ENCODE measurements around the gene MCCC2. TPM values are rescaled to one million over a fixed set of nuclear protein-coding genes. Genes with fewer than 3 reads are reported as not detected.

The MCCC2 gene
- total and polyA plus RNA-seq, 10 of the 15 experiments (the other 5 are each of a cell fraction or from before 2014, with no cell fraction given): 22.2 to 106 (median 77.7) TPM

- ChIA-PET RAD21 (ENCODE audit: unreplicated experiment) (no interaction called here), POLR2A (no interaction called here), SMC1A (ENCODE audit: uncharacterized antibody, unreplicated experiment) (interaction anchor here (1.7 kb wide), 1 partner anchor 12 kb away, joined by 3 read pairs; no protein-coding TSS in a partner anchor), CTCF (no interaction called here)
- ATAC-seq: no peak
- no peaks in the 10 kb centered on the region for H3K9me3 ChIP-seq (replicated peaks; ENCODE audit: control insufficient read depth, insufficient read depth, low read length)
- WGBS (ENCODE audit: insufficient coverage, insufficient replicate concordance, low lambda C conversion rate, missing lambda C conversion rate): 33% methylated on average over 3 of the region's 3 CpGs
- in situ Hi-C loops (cut with MboI): no loop called here
- no TSS peak for BruUV-seq (replicated peaks)
- DNase-seq (ENCODE audit: low read depth, low spot score): no peak
- TF ChIP-seq MXI1 (IDR thresholded peaks at IDR 0.05; ENCODE audit: low read depth, low read length) (no peak), POLR2AphosphoS2 (IDR thresholded peaks at IDR 0.05; ENCODE audit: low read depth, low read length) (no peak), PBX3 (IDR thresholded peaks at IDR 0.05; ENCODE audit: insufficient replicate concordance, low read depth, low read length) (no peak), RCOR1 (conservative IDR thresholded peaks at IDR 0.05; ENCODE audit: low read depth, low read length) (no peak), MAX (IDR thresholded peaks at IDR 0.05; ENCODE audit: low read depth, low read length) (no peak)
- no peak overlapping the region for H3K4me2 ChIP-seq (ENCODE audit: control insufficient read depth, insufficient read depth)
- FAIRE-seq: no peak
- no peaks in the 10 kb centered on the region for H4K20me1 ChIP-seq (ENCODE audit: control insufficient read depth, insufficient read depth)
- H3K27ac ChIP-seq (ENCODE audit: control insufficient read depth, insufficient read depth): no peak overlapping the region
- no peaks in the 10 kb centered on the region for H3K27me3 ChIP-seq (replicated peaks in 1 of 2; ENCODE audit: control insufficient read depth in 2 of 2, insufficient read depth in 2 of 2, low read length in 1 of 2)
- H3K9ac ChIP-seq (ENCODE audit: control insufficient read depth, insufficient read depth, low read length): no peak overlapping the region
- H2AFZ ChIP-seq (ENCODE audit: control insufficient read depth, low read depth, low read length): no peak overlapping the region
- H3K79me2 ChIP-seq (ENCODE audit: control insufficient read depth, insufficient read depth, low read length): peaks cover 1% of the 10 kb centered on the region
- no peak overlapping the region for H3K4me3 ChIP-seq
- H3K36me3 ChIP-seq (ENCODE audit: control insufficient read depth in 2 of 2, insufficient read depth in 2 of 2, low read length in 1 of 2): peaks cover 4 to 9% of the 10 kb centered on the region in 2 experiments; a peak in 2 of 4 replicates
- intact Hi-C loops (cut with micrococcal nuclease; ENCODE audit: unreplicated experiment): no loop called here
- H3K4me1 ChIP-seq (ENCODE audit: control insufficient read depth, insufficient read depth, low read length): no peaks in the 10 kb centered on the region
These were observed 34.1 kb downstream of the MCCC2 start for GRCh38 chr5:71621268-71621667.

- 92% methylated on average over 2 of the region's 2 CpGs for WGBS (ENCODE audit: insufficient coverage, insufficient replicate concordance, low lambda C conversion rate, missing lambda C conversion rate)
- no peak overlapping the region for H3K9ac ChIP-seq (ENCODE audit: control insufficient read depth, insufficient read depth, low read length)
- TF ChIP-seq PAX5 (IDR thresholded peaks at IDR 0.05; ENCODE audit: borderline replicate concordance, low read depth, low read length): no peak
- TF ChIP-seq ASH2L (IDR thresholded peaks at IDR 0.05; ENCODE audit: borderline replicate concordance, low read depth): no peak
- no peak for TF ChIP-seq MTA3 (IDR thresholded peaks at IDR 0.05; ENCODE audit: borderline replicate concordance, low read length)
- no peak for TF ChIP-seq RCOR1 (conservative IDR thresholded peaks at IDR 0.05; ENCODE audit: low read depth, low read length)
- TF ChIP-seq ZNF592 (IDR thresholded peaks at IDR 0.05): no peak
- TF ChIP-seq GATAD2B (conservative IDR thresholded peaks at IDR 0.05; ENCODE audit: low read depth): no peak
- TF ChIP-seq IKZF2 (IDR thresholded peaks at IDR 0.05): no peak
- RAD21 ChIA-PET (ENCODE audit: unreplicated experiment): no interaction called here
- no peak overlapping the region for H3K4me3 ChIP-seq
- H3K27me3 ChIP-seq (replicated peaks in 1 of 2; ENCODE audit: control insufficient read depth in 2 of 2, insufficient read depth in 2 of 2, low read length in 1 of 2): no peaks in the 10 kb centered on the region
- intact Hi-C loops (cut with micrococcal nuclease; ENCODE audit: unreplicated experiment) (no loop called here), in situ Hi-C loops (cut with MboI) (no loop called here)
- H3K9me3 ChIP-seq (replicated peaks; ENCODE audit: control insufficient read depth, insufficient read depth, low read length): no peaks in the 10 kb centered on the region
- CTCF ChIA-PET: no interaction called here
- POLR2A ChIA-PET: no interaction called here
- SMC1A ChIA-PET (ENCODE audit: uncharacterized antibody, unreplicated experiment): interaction anchor here (1.7 kb wide), 1 partner anchor 11 kb away, joined by 3 read pairs; no protein-coding TSS in a partner anchor
- H3K79me2 ChIP-seq (ENCODE audit: control insufficient read depth, insufficient read depth, low read length): peaks cover 1% of the 10 kb centered on the region
- H2AFZ ChIP-seq (ENCODE audit: control insufficient read depth, low read depth, low read length): no peak overlapping the region
- ATAC-seq (no peak), DNase-seq (ENCODE audit: low read depth, low spot score) (no peak), FAIRE-seq (no peak)
- peaks cover 4 to 7% of the 10 kb centered on the region in 2 experiments; a peak in 2 of 4 replicates for H3K36me3 ChIP-seq (ENCODE audit: control insufficient read depth in 2 of 2, insufficient read depth in 2 of 2, low read length in 1 of 2)
- no peak overlapping the region for H3K27ac ChIP-seq (ENCODE audit: control insufficient read depth, insufficient read depth)
- no peak overlapping the region for H3K4me2 ChIP-seq (ENCODE audit: control insufficient read depth, insufficient read depth)
- no peaks in the 10 kb centered on the region for H4K20me1 ChIP-seq (ENCODE audit: control insufficient read depth, insufficient read depth)
- no TSS peak for BruUV-seq (replicated peaks)
- no peaks in the 10 kb centered on the region for H3K4me1 ChIP-seq (ENCODE audit: control insufficient read depth, insufficient read depth, low read length)
These were observed 34.6 kb downstream of the MCCC2 start for GRCh38 chr5:71621741-71622140.
